ENCODE results near the gene GCC1. TPM values are rescaled to one million over a fixed set of nuclear protein-coding genes. Genes with fewer than 3 reads are reported as not detected.

GCC1 gene
- total RNA-seq, 1 donor from 2014 or later, result 19.9 TPM

GRCh38 chr7:127557803-127558202, 27.6 kb downstream of the GCC1 start:
- Mint-ChIP-seq H3K4me1 (ENCODE audit: low read depth) (no peaks in the 10 kb centered on the region), H3K27me3 (ENCODE audit: low read depth) (peaks cover 1% of the 10 kb centered on the region), H3K36me3 (ENCODE audit: low read depth) (no peaks in the 10 kb centered on the region), H3K9me3 (ENCODE audit: low read depth) (peaks cover 8% of the 10 kb centered on the region), H3K27ac (ENCODE audit: unreplicated experiment) (no peak overlapping the region), H3K4me3 (ENCODE audit: unreplicated experiment) (no peak overlapping the region)
- DNase-seq (ENCODE audit: low spot score), result no peak
- peak; percentile 52 for TF ChIP-seq CTCF (IDR thresholded peaks at IDR 0.05)

GRCh38 chr7:127556404-127556803, 29.0 kb downstream of the GCC1 start:
- TF ChIP-seq CTCF (IDR thresholded peaks at IDR 0.05), result no peak
- H3K4me3 Mint-ChIP-seq (ENCODE audit: unreplicated experiment), result no peak overlapping the region
- H3K4me1 Mint-ChIP-seq (ENCODE audit: low read depth), result no peaks in the 10 kb centered on the region
- no peak for DNase-seq (ENCODE audit: low spot score)
- no peaks in the 10 kb centered on the region for H3K36me3 Mint-ChIP-seq (ENCODE audit: low read depth)
- H3K27ac Mint-ChIP-seq (ENCODE audit: unreplicated experiment), result no peak overlapping the region
- H3K9me3 Mint-ChIP-seq (ENCODE audit: low read depth), result peaks cover 4% of the 10 kb centered on the region
- peaks cover 1% of the 10 kb centered on the region for H3K27me3 Mint-ChIP-seq (ENCODE audit: low read depth)

- TF ChIP-seq CTCF (IDR thresholded peaks at IDR 0.05), result no peak
- no peak for DNase-seq (ENCODE audit: low spot score)
- Mint-ChIP-seq H3K36me3 (ENCODE audit: low read depth) (no peaks in the 10 kb centered on the region), H3K4me1 (ENCODE audit: low read depth) (peaks cover 5% of the 10 kb centered on the region), H3K27me3 (ENCODE audit: low read depth) (peaks cover 10% of the 10 kb centered on the region), H3K27ac (ENCODE audit: unreplicated experiment) (no peak overlapping the region), H3K4me3 (ENCODE audit: unreplicated experiment) (no peak overlapping the region), H3K9me3 (ENCODE audit: low read depth) (peaks cover 3% of the 10 kb centered on the region)
Observed at GRCh38 chr7:127551941-127552340, 33.5 kb downstream of the GCC1 start.

GRCh38 chr7:127550247-127550646, 35.1 kb downstream of the GCC1 start:
- TF ChIP-seq CTCF (IDR thresholded peaks at IDR 0.05), result peak; percentile 59
- Mint-ChIP-seq H3K4me1 (ENCODE audit: low read depth) (peaks cover 5% of the 10 kb centered on the region), H3K36me3 (ENCODE audit: low read depth) (peaks cover 5% of the 10 kb centered on the region), H3K27ac (ENCODE audit: unreplicated experiment) (no peak overlapping the region), H3K27me3 (ENCODE audit: low read depth) (peaks cover 11% of the 10 kb centered on the region), H3K4me3 (ENCODE audit: unreplicated experiment) (no peak overlapping the region), H3K9me3 (ENCODE audit: low read depth) (peaks cover 5% of the 10 kb centered on the region)
- no peak for DNase-seq (ENCODE audit: low spot score)

GRCh38 chr7:127546313-127546712, 39.1 kb downstream of the GCC1 start:
- peaks cover 5% of the 10 kb centered on the region for H3K4me1 Mint-ChIP-seq (ENCODE audit: low read depth)
- no peak for DNase-seq (ENCODE audit: low spot score)
- H3K27me3 Mint-ChIP-seq (ENCODE audit: low read depth), result peaks cover 15% of the 10 kb centered on the region
- H3K4me3 Mint-ChIP-seq (ENCODE audit: unreplicated experiment), result no peak overlapping the region
- no peak overlapping the region for H3K27ac Mint-ChIP-seq (ENCODE audit: unreplicated experiment)
- H3K36me3 Mint-ChIP-seq (ENCODE audit: low read depth), result peaks cover 5% of the 10 kb centered on the region
- H3K9me3 Mint-ChIP-seq (ENCODE audit: low read depth), result peaks cover 5% of the 10 kb centered on the region
- TF ChIP-seq CTCF (IDR thresholded peaks at IDR 0.05), result no peak
